HL-60 (cell line): ENCODE measurements around the gene TBC1D23.

Experiments
- DNase-seq, 2 experiments: peaks; one replicate each; pipeline ENCODE4 v3.0.0-alpha.2; 2010 to 2020; ENCODE audit warnings: low read depth in 1 of 2, low spot score in 1 of 2
- H3K27ac ChIP-seq: fragments of 250-450 bp; sonication (Bioruptor Pico); replicated peaks from 2 replicates; pipeline ENCODE4 v1.5.1; 2020; ENCODE audit warnings: mild to moderate bottlenecking, moderate library complexity
- H3K27me3 ChIP-seq: fragments of 250-450 bp; sonication (Bioruptor Pico); 2 replicates; pipeline ENCODE4 v1.5.1; 2021; ENCODE audit warnings: mild to moderate bottlenecking, moderate library complexity; ENCODE audit not compliant: insufficient read depth, poor library complexity, severe bottlenecking
- H3K4me3 ChIP-seq: replicated peaks from 2 replicates; pipeline ENCODE4 v1.5.1; 2011; ENCODE audit warnings: mild to moderate bottlenecking, control low read depth, low read length; ENCODE audit not compliant: insufficient read depth
- CTCF ChIP-seq: IDR thresholded peaks from one replicate; pipeline ENCODE4 v1.5.1; 2011; ENCODE audit warnings: low read length, control low read depth, inconsistent platforms; ENCODE audit not compliant: insufficient read depth
- GABPA ChIP-seq: IDR thresholded peaks from 2 replicates; pipeline ENCODE4 v1.6.1; 2012; ENCODE audit warnings: low read depth
- POLR2AphosphoS5 ChIP-seq: IDR thresholded peaks from 2 replicates; pipeline ENCODE4 v1.6.1; 2012; ENCODE audit warnings: low read depth
- REST ChIP-seq: IDR thresholded peaks from 2 replicates; pipeline ENCODE4 v1.6.1; 2012; ENCODE audit warnings: low read depth; ENCODE audit not compliant: insufficient replicate concordance
- SPI1 ChIP-seq: IDR thresholded peaks from 2 replicates; pipeline ENCODE4 v1.6.1; 2012; ENCODE audit warnings: low read depth, mild to moderate bottlenecking, borderline replicate concordance

The TBC1D23 gene

GRCh38 chr3:100288288-100288894 lies 27.6 kb downstream of the TBC1D23 start:
- Histone ChIP-seq H3K27me3 (no peaks in the 10 kb centered on the region), H3K4me3 (no peak overlapping the region), H3K27ac (no peak overlapping the region)
- TF ChIP-seq SPI1, result no peak
- no peak for TF ChIP-seq REST
- no peak for TF ChIP-seq GABPA
- no peak for TF ChIP-seq POLR2AphosphoS5
- TF ChIP-seq CTCF, result no peak
- no peak for DNase-seq

GRCh38 chr3:100289339-100289738 lies 28.5 kb downstream of the TBC1D23 start:
- Histone ChIP-seq H3K27ac (no peak overlapping the region), H3K27me3 (no peaks in the 10 kb centered on the region), H3K4me3 (no peak overlapping the region)
- peak; percentile 29 to 67 for DNase-seq
- no peak for TF ChIP-seq POLR2AphosphoS5
- TF ChIP-seq SPI1, result no peak; the same call in 1 of the 2 replicates
- TF ChIP-seq CTCF, result no peak
- TF ChIP-seq GABPA, result no peak
- no peak for TF ChIP-seq REST

GRCh38 chr3:100295089-100295488 lies 34.3 kb downstream of the TBC1D23 start:
- no peaks in the 10 kb centered on the region for H3K27me3 ChIP-seq
- TF ChIP-seq GABPA, result no peak
- no peak for TF ChIP-seq POLR2AphosphoS5
- TF ChIP-seq REST, result no peak
- no peak for TF ChIP-seq CTCF
- TF ChIP-seq SPI1, result no peak
- DNase-seq, result no peak
- H3K27ac ChIP-seq, result no peak overlapping the region
- no peak overlapping the region for H3K4me3 ChIP-seq
